ENCODE results near the gene KIFC3.
"Not testable (repeated sequence)": the region's sequence is repeated elsewhere in the genome, so short reads cannot be mapped to it uniquely, and the experiment has no call there.

Gene KIFC3

GRCh38 chr16:57826052-57826451 lies 23.8 kb upstream of the KIFC3 start:
- in situ Hi-C loops (cut with HindIII; ENCODE audit: low sequenced_read_pairs) = no loop called here

- in situ Hi-C loops (cut with HindIII; ENCODE audit: low sequenced_read_pairs) = no loop called here
Observed at GRCh38 chr16:57825298-57826044, 23.2 kb upstream of the KIFC3 start.

DNA sequence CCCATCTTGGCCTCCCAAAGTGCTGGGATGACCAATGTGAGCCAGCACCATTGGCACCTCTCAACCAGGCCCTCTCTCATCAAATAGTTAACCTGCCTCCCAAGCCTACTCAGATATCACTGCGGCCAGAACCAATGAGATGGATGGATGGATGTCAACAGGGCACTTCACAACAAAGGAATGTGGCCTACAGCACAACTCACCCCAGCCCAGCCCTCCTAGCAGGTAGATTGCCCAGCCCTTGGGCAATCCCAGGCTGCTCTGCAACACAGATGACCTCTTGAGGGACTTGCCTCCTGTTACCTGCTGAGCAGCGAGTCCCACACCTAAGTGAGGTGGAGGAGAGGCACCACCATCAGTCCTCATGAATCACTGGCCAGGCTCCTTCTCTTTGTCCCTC lies 22.6 kb upstream of the KIFC3 start:
- in situ Hi-C loops (cut with HindIII; ENCODE audit: low sequenced_read_pairs) = no loop called here

DNA sequence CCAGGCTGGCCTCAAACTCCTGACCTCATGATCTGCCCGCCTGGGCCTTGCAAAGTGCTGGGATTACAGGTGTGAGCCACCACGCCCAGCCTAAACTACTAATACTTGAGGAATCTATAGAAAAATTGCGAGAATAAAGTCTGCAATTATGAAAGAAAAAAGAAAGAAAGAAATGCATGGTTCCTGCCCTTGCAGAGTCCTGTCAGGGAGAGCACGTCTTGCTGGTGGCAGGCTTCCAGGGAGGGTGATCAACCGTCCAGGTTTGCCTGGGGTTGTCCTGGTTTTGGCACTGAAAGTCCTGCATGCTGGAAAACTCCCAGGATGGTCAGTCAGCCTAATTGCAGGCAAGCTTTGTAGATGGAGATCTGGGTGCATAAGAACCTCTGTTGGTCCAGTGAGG lies 21.5 kb upstream of the KIFC3 start:
- in situ Hi-C loops (cut with HindIII; ENCODE audit: low sequenced_read_pairs) = no loop called here

DNA sequence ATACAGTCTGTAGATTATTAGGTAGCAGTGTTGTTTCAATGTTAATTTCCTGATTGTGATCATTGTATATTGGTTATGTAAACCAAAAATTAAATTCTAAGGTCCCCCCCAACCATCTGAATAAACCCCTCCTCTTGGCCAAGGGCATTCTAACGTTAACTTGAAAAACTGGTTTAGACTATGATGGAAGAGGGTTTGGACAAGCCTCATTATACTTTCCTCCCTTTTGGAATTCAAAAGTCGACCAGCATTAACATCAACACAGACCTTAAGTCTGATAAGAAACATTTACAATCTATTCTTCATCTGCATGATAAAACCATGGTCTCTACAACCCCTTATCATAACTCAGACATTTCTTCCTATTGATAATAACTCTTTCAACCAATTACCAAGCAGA lies 20.6 kb upstream of the KIFC3 start:
- in situ Hi-C loops (cut with HindIII; ENCODE audit: low sequenced_read_pairs) = no loop called here

GRCh38 chr16:57822018-57822553 lies 19.8 kb upstream of the KIFC3 start:
- in situ Hi-C loops (cut with HindIII; ENCODE audit: low sequenced_read_pairs) = no loop called here

DNA sequence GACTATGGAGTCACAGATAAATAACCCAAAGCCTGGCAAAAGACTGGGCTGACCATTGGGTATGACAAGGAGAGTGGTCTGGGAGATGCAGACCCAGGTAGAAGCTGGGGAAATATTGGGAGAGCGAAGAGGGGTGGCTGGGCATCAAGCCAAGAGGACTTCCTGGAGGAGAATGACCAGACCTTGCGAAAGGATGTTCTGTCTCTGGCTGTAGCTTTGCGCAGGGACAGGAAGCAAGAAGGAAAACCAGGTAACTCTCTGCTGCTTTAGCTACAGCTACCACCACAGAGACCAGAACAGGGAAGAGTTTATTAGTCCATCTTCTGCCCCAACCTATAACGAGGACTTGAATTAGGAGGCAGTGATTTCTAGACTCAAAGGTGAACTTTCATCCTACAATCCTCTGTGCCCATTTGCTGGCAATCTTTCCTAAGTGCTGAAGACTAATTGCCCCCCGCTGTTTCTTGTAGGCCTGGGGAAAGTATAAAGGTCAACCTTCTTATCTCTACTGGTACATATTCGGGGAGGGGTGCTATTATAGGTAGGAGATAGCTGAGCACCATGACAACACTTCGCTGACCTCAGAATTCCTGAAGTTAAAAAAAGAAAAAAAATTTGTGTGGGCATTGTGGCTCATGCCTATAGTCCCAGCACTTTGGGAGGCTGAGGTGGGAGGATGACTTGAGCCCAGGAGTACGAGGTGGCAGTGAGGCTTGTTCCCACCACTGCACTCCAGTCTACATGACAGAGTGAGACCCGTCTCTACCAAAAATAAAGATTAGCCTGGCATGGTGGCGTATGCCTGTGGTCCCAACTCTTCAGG lies 19.1 kb upstream of the KIFC3 start:
- in situ Hi-C loops (cut with HindIII; ENCODE audit: low sequenced_read_pairs) = no loop called here

DNA sequence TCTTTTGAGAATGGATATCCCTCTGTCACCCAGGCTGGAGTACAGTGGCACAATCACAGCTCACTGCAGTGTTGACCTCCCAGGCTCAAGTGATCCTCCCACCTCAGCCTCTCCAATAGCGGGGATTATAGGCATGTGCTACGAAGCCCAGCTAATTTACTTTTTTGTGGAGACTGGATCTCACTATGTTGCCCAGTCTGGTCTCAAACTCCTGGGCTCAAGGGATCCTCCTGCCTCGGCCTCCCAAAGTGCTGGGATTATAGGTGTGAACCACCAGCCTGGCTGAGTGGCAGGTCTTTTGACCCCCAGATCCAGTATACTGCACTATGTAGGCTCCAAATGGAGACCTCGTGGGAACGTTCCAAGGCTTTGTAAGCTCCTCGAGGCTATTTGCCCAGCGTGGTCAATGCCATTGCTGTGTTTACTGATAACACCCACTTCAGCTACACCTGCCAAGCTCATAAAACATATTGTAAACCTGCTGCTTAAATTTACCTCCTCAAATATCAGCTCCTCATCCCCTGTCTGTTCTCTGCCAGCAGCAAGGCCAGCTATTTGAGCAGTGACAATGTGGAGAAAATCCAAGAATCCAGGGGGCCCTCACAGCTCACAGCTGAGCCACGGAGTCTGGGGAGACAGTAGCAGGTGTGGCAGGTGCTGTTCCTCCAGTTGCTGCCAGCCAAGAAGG lies 16.2 kb upstream of the KIFC3 start:
- in situ Hi-C loops (cut with HindIII; ENCODE audit: low sequenced_read_pairs) = no loop called here

- in situ Hi-C loops (cut with HindIII; ENCODE audit: low sequenced_read_pairs) = no loop called here
Observed at GRCh38 chr16:57817680-57818079, 15.4 kb upstream of the KIFC3 start.

- in situ Hi-C loops (cut with HindIII; ENCODE audit: low sequenced_read_pairs) = no loop called here
Observed at GRCh38 chr16:57815987-57816745, 13.9 kb upstream of the KIFC3 start.

- in situ Hi-C loops (cut with HindIII; ENCODE audit: low sequenced_read_pairs) = no loop called here
Observed at GRCh38 chr16:57814896-57815295, 12.6 kb upstream of the KIFC3 start.

- in situ Hi-C loops (cut with HindIII; ENCODE audit: low sequenced_read_pairs) = no loop called here
Observed at GRCh38 chr16:57813466-57813865, 11.2 kb upstream of the KIFC3 start.

- in situ Hi-C loops (cut with HindIII; ENCODE audit: low sequenced_read_pairs) = not testable (repeated sequence)
Observed at GRCh38 chr16:57811340-57811739, 9.0 kb upstream of the KIFC3 start.

- in situ Hi-C loops (cut with HindIII; ENCODE audit: low sequenced_read_pairs) = no loop called here
Observed at GRCh38 chr16:57810197-57811031, 8.1 kb upstream of the KIFC3 start.

GRCh38 chr16:57809276-57810196 lies 7.2 kb upstream of the KIFC3 start:
- in situ Hi-C loops (cut with HindIII; ENCODE audit: low sequenced_read_pairs) = no loop called here

GRCh38 chr16:57808589-57809228 lies 6.4 kb upstream of the KIFC3 start:
- in situ Hi-C loops (cut with HindIII; ENCODE audit: low sequenced_read_pairs) = no loop called here

- in situ Hi-C loops (cut with HindIII; ENCODE audit: low sequenced_read_pairs) = no loop called here
Observed at GRCh38 chr16:57807968-57808528, 5.8 kb upstream of the KIFC3 start.
